GM23338 (cell line): ENCODE data around the gene TMEM52. TPM values are rescaled to one million over a fixed set of nuclear protein-coding genes. Genes with fewer than 3 reads are reported as not detected.

ENCODE experiments used
- ATAC-seq: fragments of 200-7000 bp; cut with Tn5 transposase; 3 replicates; pipeline ENCODE4 v1.9.1; 2020
- DNase-seq: peaks from one replicate; pipeline ENCODE4 v3.0.0-alpha.2; 2015; ENCODE audit warnings: low spot score
- H2AFZ ChIP-seq: fragments of 200-600 bp; sonication (generic); 2 replicates; pipeline ENCODE4 v1.8.0; 2016; ENCODE audit warnings: antibody characterized with exemption, mild to moderate bottlenecking, moderate library complexity
- H3F3A ChIP-seq: fragments of 200-600 bp; sonication (generic); replicated peaks from 2 replicates; pipeline ENCODE4 v1.8.0; 2017; ENCODE audit warnings: antibody characterized with exemption, mixed run types, low read depth
- H3K27ac ChIP-seq: fragments of 200-600 bp; sonication (generic); 2 replicates; pipeline ENCODE4 v1.6.1; 2016; ENCODE audit warnings: low read depth
- H3K27me3 ChIP-seq: fragments of 200-600 bp; sonication (generic); 2 replicates; pipeline ENCODE4 v1.8.0; 2016; ENCODE audit warnings: mild to moderate bottlenecking, mixed run types, moderate library complexity; ENCODE audit not compliant: insufficient read depth
- H3K36me3 ChIP-seq: fragments of 200-600 bp; sonication (generic); 2 replicates; pipeline ENCODE4 v1.8.0; 2016; ENCODE audit warnings: mild to moderate bottlenecking; ENCODE audit not compliant: insufficient read depth
- H3K4me1 ChIP-seq: fragments of 200-600 bp; sonication (generic); 2 replicates; pipeline ENCODE4 v1.8.0; 2016; ENCODE audit warnings: mild to moderate bottlenecking, moderate library complexity; ENCODE audit not compliant: insufficient read depth
- H3K4me2 ChIP-seq: fragments of 200-600 bp; sonication (generic); 2 replicates; pipeline ENCODE4 v1.7.1; 2017; ENCODE audit warnings: mixed run types
- H3K4me3 ChIP-seq: fragments of 200-600 bp; sonication (generic); 2 replicates; pipeline ENCODE4 v1.6.1; 2016; ENCODE audit warnings: mixed run types
- H3K79me2 ChIP-seq: fragments of 200-600 bp; sonication (generic); replicated peaks from 2 replicates; pipeline ENCODE4 v1.8.0; 2017; ENCODE audit warnings: mild to moderate bottlenecking; ENCODE audit not compliant: insufficient read depth
- H3K9me2 ChIP-seq: fragments of 200-600 bp; sonication (generic); 2 replicates; pipeline ENCODE4 v1.8.0; 2017; ENCODE audit not compliant: insufficient read depth
- H4K20me1 ChIP-seq: fragments of 200-600 bp; sonication (generic); replicated peaks from 2 replicates; pipeline ENCODE4 v1.8.0; 2017; ENCODE audit warnings: mild to moderate bottlenecking; ENCODE audit not compliant: insufficient read depth
- H3K27ac Mint-ChIP-seq: 2 replicates; pipeline ENCODE4 v1.8.0; 2020; ENCODE audit warnings: inconsistent platforms, mild to moderate bottlenecking, moderate library complexity, mixed read lengths
- H3K27me3 Mint-ChIP-seq: 3 replicates; pipeline ENCODE4 v1.8.0; 2022; ENCODE audit warnings: low read depth, mild to moderate bottlenecking, moderate library complexity, mixed read lengths, inconsistent platforms; ENCODE audit not compliant: insufficient read depth, poor library complexity
- H3K36me3 Mint-ChIP-seq: 3 replicates; pipeline ENCODE4 v1.8.0; 2021; ENCODE audit warnings: low read depth, mild to moderate bottlenecking, inconsistent platforms, moderate library complexity, mixed read lengths
- H3K4me1 Mint-ChIP-seq: 3 replicates; pipeline ENCODE4 v1.8.0; 2020; ENCODE audit warnings: mild to moderate bottlenecking, inconsistent platforms, mixed read lengths
- H3K4me3 Mint-ChIP-seq: 3 replicates; pipeline ENCODE4 v1.8.0; 2021; ENCODE audit warnings: moderate library complexity, mild to moderate bottlenecking, inconsistent platforms, mixed read lengths
- H3K9me3 Mint-ChIP-seq: 3 replicates; pipeline ENCODE4 v1.8.0; 2020; ENCODE audit warnings: moderate library complexity, mild to moderate bottlenecking, inconsistent platforms, mixed read lengths
- CREB1 ChIP-seq: fragments of 250-450 bp; sonication (Bioruptor Pico); IDR thresholded peaks from 2 replicates; pipeline ENCODE4 v1.5.0; 2020; ENCODE audit warnings: low read depth, mild to moderate bottlenecking, moderate library complexity
- EZH2 ChIP-seq: fragments of 200-600 bp; sonication (generic); IDR thresholded peaks from one replicate; pipeline ENCODE4 v1.8.0; 2017; ENCODE audit warnings: antibody characterized with exemption, mild to moderate bottlenecking, low read depth; ENCODE audit not compliant: unreplicated experiment
- EZH2phosphoT487 ChIP-seq: fragments of 200-600 bp; sonication (generic); IDR thresholded peaks from one replicate; pipeline ENCODE4 v1.8.1; 2018; ENCODE audit warnings: antibody characterized with exemption; ENCODE audit not compliant: unreplicated experiment
- JUNB ChIP-seq: IDR thresholded peaks from one replicate; pipeline ENCODE4 v1.6.1; 2016; ENCODE audit warnings: antibody characterized with exemption; ENCODE audit not compliant: unreplicated experiment
- NANOG ChIP-seq: IDR thresholded peaks from 2 replicates; pipeline ENCODE4 v1.6.1; 2016; ENCODE audit warnings: antibody characterized with exemption, borderline replicate concordance
- POLR2AphosphoS5 ChIP-seq: IDR thresholded peaks from 2 replicates; pipeline ENCODE4 v1.6.1; 2016; ENCODE audit warnings: antibody characterized with exemption, low read depth
- STAT1 ChIP-seq: IDR thresholded peaks from one replicate; pipeline ENCODE4 v1.6.1; 2016; ENCODE audit warnings: antibody characterized with exemption; ENCODE audit not compliant: unreplicated experiment
- ZNF114 ChIP-seq: fragments of 250-450 bp; sonication (Bioruptor Pico); IDR thresholded peaks from 2 replicates; pipeline ENCODE4 v1.5.0; 2020; ENCODE audit warnings: mild to moderate bottlenecking, moderate library complexity
- ZNF331 ChIP-seq: fragments of 250-450 bp; sonication (Bioruptor Pico); IDR thresholded peaks from 2 replicates; pipeline ENCODE4 v1.5.0; 2020; ENCODE audit warnings: low read depth, mild to moderate bottlenecking, moderate library complexity
- ZNF462 ChIP-seq: fragments of 250-450 bp; sonication (Bioruptor Pico); IDR thresholded peaks from 2 replicates; pipeline ENCODE4 v1.5.0; 2020; ENCODE audit warnings: mild to moderate bottlenecking, moderate library complexity
- polyA plus RNA-seq: library from polyadenylated mRNA; unstranded; fragments of >200 nt; fragmentation: Nextera tagmentation; extraction: Ambion mirVana; gene quantifications from 2 replicates; pipeline ENCODE4 v1.2.1, GENCODE V29; 2016
- total RNA-seq: library from RNA; depleted of rRNA; stranded (reverse); fragments of >200 nt; shearing (Covaris generic); gene quantifications from 2 replicates; pipeline ENCODE4 v1.2.3, GENCODE V29; 2014
- TF ChIP-seq, protein P1 (sequence below): IDR thresholded peaks from 2 replicates; pipeline ENCODE4 v1.6.1; 2016; ENCODE audit warnings: antibody characterized with exemption
- TF ChIP-seq, protein P2 (sequence below), 2 experiments: fragments of 200-600 bp in 1 of 2; sonication (generic) in 1 of 2; conservative IDR thresholded peaks; 2 replicates each; pipeline versions ENCODE4 v1.5.1 to v1.6.1; 2016 to 2017; ENCODE audit warnings: antibody characterized with exemption in 2 of 2, low read depth in 2 of 2, mild to moderate bottlenecking in 2 of 2, moderate library complexity in 1 of 2
- TF ChIP-seq, protein P3 (sequence below): IDR thresholded peaks from one replicate; pipeline ENCODE4 v1.6.1; 2018; ENCODE audit warnings: antibody characterized with exemption; ENCODE audit not compliant: unreplicated experiment

Gene TMEM52
- total and polyA plus RNA-seq, 2 experiments from 2014 or later: 19.5 to 25.0 TPM

DNA sequence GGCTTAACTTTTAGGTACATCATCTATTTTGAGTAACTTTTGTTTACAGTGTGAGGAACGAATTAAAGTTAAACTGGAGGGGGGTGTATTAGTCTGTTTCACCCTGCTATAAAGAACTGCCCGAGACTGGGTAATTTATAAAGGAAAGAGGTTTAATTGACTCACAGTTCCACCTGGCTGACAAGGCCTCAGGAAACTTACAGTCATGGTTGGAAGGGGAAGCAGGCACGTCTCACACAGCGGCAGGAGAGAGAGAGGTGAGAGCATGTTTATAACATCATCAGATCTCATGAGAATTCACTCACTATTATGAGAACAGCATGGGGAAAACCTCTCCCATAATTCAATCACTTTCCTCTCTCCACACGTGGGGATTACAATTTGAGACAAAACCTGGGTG is 31.9 kb upstream of the TMEM52 start:
- no peaks in the 10 kb centered on the region for H3K9me2 ChIP-seq
- Mint-ChIP-seq H3K9me3 (peaks cover 3% of the 10 kb centered on the region), H3K4me1 (no peaks in the 10 kb centered on the region; the same call in 2 of the 3 replicates), H3K4me3 (no peak overlapping the region), H3K27ac (no peak overlapping the region), H3K27me3 (peaks cover 5% of the 10 kb centered on the region), H3K36me3 (peaks cover 2% of the 10 kb centered on the region; the same call in 2 of the 3 replicates)
- H3K4me3 ChIP-seq: no peak overlapping the region
- no peak overlapping the region for H2AFZ ChIP-seq
- no peaks in the 10 kb centered on the region for H3K27me3 ChIP-seq
- H3K4me1 ChIP-seq: no peaks in the 10 kb centered on the region
- DNase-seq (no peak), ATAC-seq (no peak)
- no peaks in the 10 kb centered on the region for H4K20me1 ChIP-seq
- H3K36me3 ChIP-seq: no peaks in the 10 kb centered on the region
- H3K27ac ChIP-seq: no peak overlapping the region
- no peaks in the 10 kb centered on the region for H3K79me2 ChIP-seq
- H3F3A ChIP-seq: no peaks in the 10 kb centered on the region
- no peak overlapping the region for H3K4me2 ChIP-seq
- TF ChIP-seq EZH2phosphoT487 (no peak), STAT1 (no peak), ZNF114 (CRISPR knock-in tag) (no peak), NANOG (no peak), EZH2 (no peak), CREB1 (no peak), ZNF462 (no peak), JUNB (no peak), POLR2AphosphoS5 (no peak), ZNF331 (no peak)
- TF ChIP-seq, protein P1, sequence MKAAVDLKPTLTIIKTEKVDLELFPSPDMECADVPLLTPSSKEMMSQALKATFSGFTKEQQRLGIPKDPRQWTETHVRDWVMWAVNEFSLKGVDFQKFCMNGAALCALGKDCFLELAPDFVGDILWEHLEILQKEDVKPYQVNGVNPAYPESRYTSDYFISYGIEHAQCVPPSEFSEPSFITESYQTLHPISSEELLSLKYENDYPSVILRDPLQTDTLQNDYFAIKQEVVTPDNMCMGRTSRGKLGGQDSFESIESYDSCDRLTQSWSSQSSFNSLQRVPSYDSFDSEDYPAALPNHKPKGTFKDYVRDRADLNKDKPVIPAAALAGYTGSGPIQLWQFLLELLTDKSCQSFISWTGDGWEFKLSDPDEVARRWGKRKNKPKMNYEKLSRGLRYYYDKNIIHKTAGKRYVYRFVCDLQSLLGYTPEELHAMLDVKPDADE: no peak
- TF ChIP-seq, protein P2, sequence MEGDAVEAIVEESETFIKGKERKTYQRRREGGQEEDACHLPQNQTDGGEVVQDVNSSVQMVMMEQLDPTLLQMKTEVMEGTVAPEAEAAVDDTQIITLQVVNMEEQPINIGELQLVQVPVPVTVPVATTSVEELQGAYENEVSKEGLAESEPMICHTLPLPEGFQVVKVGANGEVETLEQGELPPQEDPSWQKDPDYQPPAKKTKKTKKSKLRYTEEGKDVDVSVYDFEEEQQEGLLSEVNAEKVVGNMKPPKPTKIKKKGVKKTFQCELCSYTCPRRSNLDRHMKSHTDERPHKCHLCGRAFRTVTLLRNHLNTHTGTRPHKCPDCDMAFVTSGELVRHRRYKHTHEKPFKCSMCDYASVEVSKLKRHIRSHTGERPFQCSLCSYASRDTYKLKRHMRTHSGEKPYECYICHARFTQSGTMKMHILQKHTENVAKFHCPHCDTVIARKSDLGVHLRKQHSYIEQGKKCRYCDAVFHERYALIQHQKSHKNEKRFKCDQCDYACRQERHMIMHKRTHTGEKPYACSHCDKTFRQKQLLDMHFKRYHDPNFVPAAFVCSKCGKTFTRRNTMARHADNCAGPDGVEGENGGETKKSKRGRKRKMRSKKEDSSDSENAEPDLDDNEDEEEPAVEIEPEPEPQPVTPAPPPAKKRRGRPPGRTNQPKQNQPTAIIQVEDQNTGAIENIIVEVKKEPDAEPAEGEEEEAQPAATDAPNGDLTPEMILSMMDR (conservative IDR thresholded peaks at IDR 0.05; ENCODE audit: low read depth in 2 of 2): no peak
- TF ChIP-seq, protein P3, sequence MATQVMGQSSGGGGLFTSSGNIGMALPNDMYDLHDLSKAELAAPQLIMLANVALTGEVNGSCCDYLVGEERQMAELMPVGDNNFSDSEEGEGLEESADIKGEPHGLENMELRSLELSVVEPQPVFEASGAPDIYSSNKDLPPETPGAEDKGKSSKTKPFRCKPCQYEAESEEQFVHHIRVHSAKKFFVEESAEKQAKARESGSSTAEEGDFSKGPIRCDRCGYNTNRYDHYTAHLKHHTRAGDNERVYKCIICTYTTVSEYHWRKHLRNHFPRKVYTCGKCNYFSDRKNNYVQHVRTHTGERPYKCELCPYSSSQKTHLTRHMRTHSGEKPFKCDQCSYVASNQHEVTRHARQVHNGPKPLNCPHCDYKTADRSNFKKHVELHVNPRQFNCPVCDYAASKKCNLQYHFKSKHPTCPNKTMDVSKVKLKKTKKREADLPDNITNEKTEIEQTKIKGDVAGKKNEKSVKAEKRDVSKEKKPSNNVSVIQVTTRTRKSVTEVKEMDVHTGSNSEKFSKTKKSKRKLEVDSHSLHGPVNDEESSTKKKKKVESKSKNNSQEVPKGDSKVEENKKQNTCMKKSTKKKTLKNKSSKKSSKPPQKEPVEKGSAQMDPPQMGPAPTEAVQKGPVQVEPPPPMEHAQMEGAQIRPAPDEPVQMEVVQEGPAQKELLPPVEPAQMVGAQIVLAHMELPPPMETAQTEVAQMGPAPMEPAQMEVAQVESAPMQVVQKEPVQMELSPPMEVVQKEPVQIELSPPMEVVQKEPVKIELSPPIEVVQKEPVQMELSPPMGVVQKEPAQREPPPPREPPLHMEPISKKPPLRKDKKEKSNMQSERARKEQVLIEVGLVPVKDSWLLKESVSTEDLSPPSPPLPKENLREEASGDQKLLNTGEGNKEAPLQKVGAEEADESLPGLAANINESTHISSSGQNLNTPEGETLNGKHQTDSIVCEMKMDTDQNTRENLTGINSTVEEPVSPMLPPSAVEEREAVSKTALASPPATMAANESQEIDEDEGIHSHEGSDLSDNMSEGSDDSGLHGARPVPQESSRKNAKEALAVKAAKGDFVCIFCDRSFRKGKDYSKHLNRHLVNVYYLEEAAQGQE: no peak
